Femur (tissue), 1 donor: ENCODE measurements around the gene SLX1A.
"Not testable (repeated sequence)": the region's sequence is repeated elsewhere in the genome, so short reads cannot be mapped to it uniquely, and the experiment has no call there.

ENCODE experiments used
- DNase-seq: peaks from one replicate; pipeline ENCODE4 v3.0.0-alpha.2; 2017

Gene SLX1A

GRCh38 chr16:30193615-30194014, at the start of gene SLX1A, which contains the start of gene BOLA2B:
Gene SLX1A, plus strand, starts transcription at chr16:30193875. Its CDS starts 210 bp downstream, at chr16:30194085.
Gene BOLA2B, minus strand, starts transcription at chr16:30193666. Its CDS starts 71 bp downstream, at chr16:30193595.
- DNase-seq: not testable (repeated sequence)

- DNase-seq: no peak
These were observed 49.7 kb upstream of the SLX1A start for GRCh38 chr16:30144017-30144416.

GRCh38 chr16:30144917-30145316, 48.8 kb upstream of the SLX1A start:
- no peak for DNase-seq

- no peak for DNase-seq
These were observed 48.0 kb upstream of the SLX1A start for GRCh38 chr16:30145657-30146056.

- DNase-seq: no peak
These were observed 45.7 kb upstream of the SLX1A start for GRCh38 chr16:30147843-30148510.

GRCh38 chr16:30149250-30149930, 44.3 kb upstream of the SLX1A start:
- DNase-seq: no peak

- DNase-seq: no peak
These were observed 42.6 kb upstream of the SLX1A start for GRCh38 chr16:30151091-30151490.

GRCh38 chr16:30152517-30152916, 41.2 kb upstream of the SLX1A start:
- no peak for DNase-seq

GRCh38 chr16:30155188-30155587, 38.5 kb upstream of the SLX1A start:
- no peak for DNase-seq

- DNase-seq: no peak
These were observed 36.5 kb upstream of the SLX1A start for GRCh38 chr16:30157214-30157613.

GRCh38 chr16:30163538-30163937, 30.1 kb upstream of the SLX1A start:
- no peak for DNase-seq

GRCh38 chr16:30166202-30166902, 27.3 kb upstream of the SLX1A start:
- peak; percentile 30 for DNase-seq

GRCh38 chr16:30168746-30169145, 24.9 kb upstream of the SLX1A start:
- not testable (repeated sequence) for DNase-seq

GRCh38 chr16:30169416-30169815, 24.3 kb upstream of the SLX1A start:
- not testable (repeated sequence) for DNase-seq

GRCh38 chr16:30170145-30170544, 23.5 kb upstream of the SLX1A start:
- DNase-seq: not testable (repeated sequence)

GRCh38 chr16:30173054-30173453, 20.6 kb upstream of the SLX1A start:
- DNase-seq: no peak

- DNase-seq: not testable (repeated sequence)
These were observed 16.8 kb upstream of the SLX1A start for GRCh38 chr16:30176876-30177275.

GRCh38 chr16:30179195-30179594, 14.5 kb upstream of the SLX1A start:
- no peak for DNase-seq

GRCh38 chr16:30179931-30180330, 13.7 kb upstream of the SLX1A start:
- DNase-seq: no peak

GRCh38 chr16:30180741-30181140, 12.9 kb upstream of the SLX1A start:
- no peak for DNase-seq

GRCh38 chr16:30183233-30184095, 10.2 kb upstream of the SLX1A start, which contains the start of gene CORO1A:
Gene CORO1A, plus strand, starts transcription at chr16:30183602. Its CDS starts 1,608 bp downstream, at chr16:30185210.
- DNase-seq: peak; percentile 91

GRCh38 chr16:30184096-30184890, 9.4 kb upstream of the SLX1A start:
- DNase-seq: peak; percentile 46
